Uterus (tissue), 2 donors: Measurements from ENCODE around the gene NHLH1.

Source experiments
- POLR2A ChIP-seq, 2 donors: fragments of 450-650 bp; IDR thresholded peaks; one replicate each; pipeline ENCODE4 v1.6.1; 2016; ENCODE audit warnings: antibody characterized with exemption in 2 of 2, mild to moderate bottlenecking in 1 of 2, moderate library complexity in 1 of 2
- TF ChIP-seq, protein P1 (sequence below), 4 experiments: fragments of 200-600 bp in 2 of 4; fragments of 450-650 bp in 2 of 4; sonication (generic) in 2 of 4; IDR thresholded peaks; one replicate each; pipeline ENCODE4 v1.5.1; 2016 to 2019; ENCODE audit warnings: antibody characterized with exemption in 4 of 4, mild to moderate bottlenecking in 2 of 4, moderate library complexity in 1 of 4

DNA sequence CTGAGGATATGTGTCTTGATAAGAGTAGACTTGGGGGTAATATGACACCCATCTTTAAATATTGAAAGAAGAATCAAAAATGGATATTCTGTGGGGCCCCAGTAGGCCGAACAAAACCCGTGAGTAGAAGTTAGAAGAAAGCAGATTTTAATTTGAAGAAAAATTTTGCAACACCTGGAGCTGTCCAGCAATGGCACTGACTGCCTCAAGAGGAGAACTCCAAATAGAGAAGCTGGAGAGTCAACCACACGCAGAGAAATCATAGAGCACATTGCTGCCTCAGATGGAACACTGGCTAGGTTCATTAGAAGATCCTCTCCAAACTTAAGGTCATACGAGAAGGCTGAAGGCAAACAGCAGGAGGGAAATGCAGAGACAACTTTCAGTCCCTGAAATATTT lies 6.8 kb downstream of the NHLH1 start:
- TF ChIP-seq, protein P1, sequence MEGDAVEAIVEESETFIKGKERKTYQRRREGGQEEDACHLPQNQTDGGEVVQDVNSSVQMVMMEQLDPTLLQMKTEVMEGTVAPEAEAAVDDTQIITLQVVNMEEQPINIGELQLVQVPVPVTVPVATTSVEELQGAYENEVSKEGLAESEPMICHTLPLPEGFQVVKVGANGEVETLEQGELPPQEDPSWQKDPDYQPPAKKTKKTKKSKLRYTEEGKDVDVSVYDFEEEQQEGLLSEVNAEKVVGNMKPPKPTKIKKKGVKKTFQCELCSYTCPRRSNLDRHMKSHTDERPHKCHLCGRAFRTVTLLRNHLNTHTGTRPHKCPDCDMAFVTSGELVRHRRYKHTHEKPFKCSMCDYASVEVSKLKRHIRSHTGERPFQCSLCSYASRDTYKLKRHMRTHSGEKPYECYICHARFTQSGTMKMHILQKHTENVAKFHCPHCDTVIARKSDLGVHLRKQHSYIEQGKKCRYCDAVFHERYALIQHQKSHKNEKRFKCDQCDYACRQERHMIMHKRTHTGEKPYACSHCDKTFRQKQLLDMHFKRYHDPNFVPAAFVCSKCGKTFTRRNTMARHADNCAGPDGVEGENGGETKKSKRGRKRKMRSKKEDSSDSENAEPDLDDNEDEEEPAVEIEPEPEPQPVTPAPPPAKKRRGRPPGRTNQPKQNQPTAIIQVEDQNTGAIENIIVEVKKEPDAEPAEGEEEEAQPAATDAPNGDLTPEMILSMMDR (IDR thresholded peaks at IDR 0.05) = no peak
- no peak for TF ChIP-seq POLR2A (IDR thresholded peaks at IDR 0.05)
